Kidney tubule cell (primary cell): ENCODE measurements around the gene DENND6A.
"Not testable (repeated sequence)": the region's sequence is repeated elsewhere in the genome, so short reads cannot be mapped to it uniquely, and the experiment has no call there.

ENCODE experiments used
- DNase-seq: peaks from one replicate; pipeline ENCODE4 v3.0.0-alpha.2; 2018; ENCODE audit warnings: low spot score

The DENND6A gene

DNA sequence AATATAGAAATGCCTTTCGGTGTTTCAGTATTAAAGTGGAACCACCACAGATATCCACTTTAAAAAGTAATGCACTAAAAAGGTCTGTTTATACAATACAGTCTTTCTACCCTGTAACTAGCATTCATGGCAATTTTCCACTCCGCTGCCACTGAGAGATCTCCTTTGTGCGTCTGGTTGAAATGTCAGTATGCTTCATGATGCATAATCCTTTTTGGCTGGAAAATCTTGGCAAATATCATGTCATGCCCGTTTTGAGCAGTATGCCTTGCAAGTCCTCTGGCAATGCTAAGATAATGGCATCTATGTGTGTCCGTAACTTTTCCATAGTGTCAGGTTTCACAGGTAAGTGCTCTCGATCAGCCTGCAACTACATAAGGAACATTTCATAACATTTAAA is 64.9 kb downstream of the DENND6A start:
- DNase-seq = no peak

GRCh38 chr3:57624801-57625200 is 68.1 kb downstream of the DENND6A start:
- no peak for DNase-seq

DNA sequence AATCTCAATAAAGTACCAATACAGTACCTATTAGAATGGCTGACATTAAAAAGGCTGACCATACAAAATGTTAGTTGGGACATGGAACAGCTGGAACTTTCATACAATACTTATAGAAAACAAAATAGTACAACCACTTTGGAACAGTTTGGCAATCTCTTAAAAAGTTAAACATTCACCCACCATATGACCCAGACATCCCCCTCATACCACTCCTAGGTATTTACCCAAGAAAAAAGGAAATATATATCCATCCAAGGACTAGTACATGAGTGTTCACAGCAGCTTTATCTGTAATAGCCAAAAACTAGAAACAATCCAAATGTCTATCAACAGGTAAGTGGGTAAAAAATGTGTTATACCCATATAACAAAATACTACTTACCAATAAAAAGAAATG is 70.5 kb downstream of the DENND6A start:
- DNase-seq = no peak

GRCh38 chr3:57617739-57618138 is 75.1 kb downstream of the DENND6A start:
- DNase-seq = no peak

GRCh38 chr3:57616233-57616632 is 76.6 kb downstream of the DENND6A start:
- no peak for DNase-seq

GRCh38 chr3:57611870-57612269 is 81.0 kb downstream of the DENND6A start:
- DNase-seq = not testable (repeated sequence)

- no peak for DNase-seq
Measured at GRCh38 chr3:57605683-57606082, 87.2 kb downstream of the DENND6A start.

DNA sequence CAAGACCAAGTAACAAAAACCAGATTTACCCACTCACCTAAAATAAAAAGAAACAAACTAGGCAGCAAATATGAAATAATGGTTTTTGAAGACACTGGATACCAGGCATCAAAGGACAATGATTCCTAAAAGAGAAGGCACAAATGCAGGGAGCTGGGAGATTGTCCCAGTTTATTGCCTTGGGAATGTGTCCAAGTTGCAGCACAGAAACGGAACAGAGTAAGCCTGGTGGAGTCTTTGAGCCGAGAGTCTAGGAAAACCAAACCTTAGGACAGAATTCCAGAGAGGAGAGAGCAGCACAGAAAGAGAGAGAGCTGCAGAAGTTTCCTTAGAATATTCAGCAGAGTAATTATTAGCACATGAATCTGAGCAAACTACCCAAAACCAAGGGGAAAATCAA is 87.9 kb downstream of the DENND6A start:
- DNase-seq = no peak

DNA sequence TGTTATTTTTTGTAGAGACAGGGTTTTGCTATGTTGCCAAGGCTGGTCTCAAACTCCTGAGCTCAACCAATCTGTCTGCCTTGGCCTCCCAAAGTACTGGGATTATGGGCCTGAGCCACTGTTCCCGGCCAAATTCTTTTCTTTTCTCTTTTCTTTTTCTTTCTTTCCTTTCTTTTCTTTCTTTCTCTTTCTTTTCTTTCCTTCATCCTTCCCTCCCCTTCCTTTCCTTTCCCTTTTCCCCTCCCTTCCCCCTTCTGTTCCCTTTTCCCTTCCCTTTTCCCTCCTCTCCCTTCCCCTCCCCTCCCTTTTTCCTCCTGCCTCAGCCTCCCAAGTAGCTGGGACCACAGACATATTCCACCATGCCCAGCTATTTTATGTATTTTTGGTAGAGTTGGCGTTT is 92.7 kb downstream of the DENND6A start:
- no peak for DNase-seq

DNA sequence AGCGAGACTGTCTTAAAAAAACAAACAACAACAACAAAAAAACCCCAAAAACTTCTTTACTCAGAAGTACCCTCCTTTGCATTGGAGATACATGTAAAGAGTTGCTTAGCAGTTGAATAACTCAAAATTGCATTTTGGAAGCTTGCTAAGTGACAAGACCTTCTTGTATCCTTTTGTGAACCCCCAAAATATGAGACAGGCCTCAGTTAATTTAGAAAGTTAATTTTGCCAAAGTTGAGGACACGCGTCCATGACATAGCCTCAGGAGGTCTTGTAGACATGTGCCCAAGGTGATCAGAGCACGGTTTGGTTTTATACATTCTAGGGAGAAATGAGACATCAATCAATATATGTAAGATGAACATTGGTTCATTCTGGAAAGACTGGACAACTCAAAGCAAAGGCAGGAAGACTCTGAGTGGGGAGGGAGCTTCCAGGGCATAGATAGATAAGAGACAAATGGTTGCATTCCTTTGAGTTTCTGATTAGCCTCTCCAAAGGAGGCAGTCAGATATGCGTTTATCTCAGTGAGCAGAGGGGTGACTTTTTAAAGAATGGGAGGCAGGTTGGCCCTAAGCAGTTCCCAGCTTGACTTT is 94.0 kb downstream of the DENND6A start:
- DNase-seq = no peak

DNA sequence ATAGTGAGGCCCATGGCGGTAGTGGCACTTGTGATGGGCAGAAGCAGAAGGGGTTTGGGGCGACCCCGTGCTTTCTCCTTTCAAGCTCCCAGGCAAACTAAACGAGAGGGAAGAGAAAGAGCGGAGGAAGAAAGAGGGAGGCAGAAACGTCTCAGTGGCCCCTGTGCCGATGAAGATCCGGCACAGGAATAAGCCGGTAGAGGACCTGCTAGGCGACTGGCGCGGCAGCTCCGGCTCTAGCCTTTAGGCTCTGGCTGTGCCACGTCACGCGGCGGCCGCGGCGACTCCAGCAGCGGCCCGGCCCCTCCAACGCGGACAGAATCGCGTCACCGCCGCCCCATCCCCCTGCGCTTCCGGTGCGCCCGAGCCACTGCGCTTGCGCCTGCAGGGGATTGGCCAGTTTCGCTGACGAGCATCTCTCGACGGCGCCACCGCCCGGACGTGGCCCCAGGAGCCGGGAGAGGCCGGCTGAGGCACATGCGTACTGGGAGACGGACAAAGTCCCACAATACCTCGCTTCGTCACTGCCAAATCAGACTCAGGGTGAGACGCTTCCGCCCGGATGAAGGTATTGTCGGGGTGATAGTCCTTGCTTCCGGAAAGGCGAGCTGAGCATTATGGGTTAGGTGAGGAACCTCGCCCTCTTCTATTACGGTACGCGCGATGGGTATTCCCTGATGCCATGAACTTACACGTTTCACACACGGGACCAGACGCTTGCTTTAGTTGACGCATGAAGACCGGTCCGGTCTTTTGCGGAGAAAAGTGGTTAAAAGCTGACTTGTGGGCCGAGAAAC is 95.6 kb downstream of the DENND6A start, which contains the start of gene ARF4:
TSS of gene ARF4 (minus strand) at position 218 of the 797 bp plus-strand sequence. CDS start at position 14, 204 bp downstream.
- peak; percentile 100 for DNase-seq

- DNase-seq = peak; percentile 95
Measured at GRCh38 chr3:57596495-57597126, 96.3 kb downstream of the DENND6A start.

GRCh38 chr3:57594576-57594975 is 98.3 kb downstream of the DENND6A start:
- no peak for DNase-seq

- DNase-seq = no peak
Measured at GRCh38 chr3:57594144-57594543, 98.7 kb downstream of the DENND6A start.

DNA sequence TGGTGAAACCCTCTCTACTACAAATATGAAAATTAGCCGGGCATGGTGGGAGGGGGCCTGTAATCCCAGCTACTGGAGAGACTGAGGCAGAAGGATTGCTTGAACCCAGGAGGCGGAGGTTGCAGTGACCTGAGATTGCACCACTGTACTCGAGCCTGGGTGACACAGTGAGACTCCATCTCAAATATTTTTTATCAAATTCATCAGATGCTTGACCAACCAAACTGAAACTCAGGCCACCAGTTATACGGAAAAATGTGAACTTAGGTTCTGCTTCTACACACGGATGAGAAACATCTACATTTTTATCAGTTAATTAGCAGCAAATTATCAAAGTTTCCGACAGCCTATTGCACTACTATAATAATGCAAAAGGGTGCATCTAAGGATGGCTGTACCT is 100.6 kb downstream of the DENND6A start:
- DNase-seq = no peak

GRCh38 chr3:57587905-57588304 is 105.0 kb downstream of the DENND6A start:
- no peak for DNase-seq

GRCh38 chr3:57586778-57587177 is 106.1 kb downstream of the DENND6A start:
- no peak for DNase-seq

- no peak for DNase-seq
Measured at GRCh38 chr3:57583544-57583943, 109.3 kb downstream of the DENND6A start.

- DNase-seq = peak; percentile 32
Measured at GRCh38 chr3:57582474-57583168, 110.3 kb downstream of the DENND6A start.

- DNase-seq = no peak
Measured at GRCh38 chr3:57577801-57578200, 115.1 kb downstream of the DENND6A start.

- no peak for DNase-seq
Measured at GRCh38 chr3:57575966-57576626, 116.8 kb downstream of the DENND6A start.
